Caco-2 (cell line): ENCODE results near the gene TAF1D. TPM values are rescaled to one million over a fixed set of nuclear protein-coding genes. Genes with fewer than 3 reads are reported as not detected.
"Not testable (repeated sequence)": the region's sequence is repeated elsewhere in the genome, so short reads cannot be mapped to it uniquely, and the experiment has no call there.

ENCODE experiments used
- BruUV-seq: library from RNA; stranded (reverse); fragments of 400-500 nt; replicated peaks from 2 replicates; lab custom pipeline; 2021; lab: Mats Ljungman, UMichigan
- CTCF ChIA-PET: fragments of 300-600 bp; sonication (Branson Sonifier 250); formaldehyde crosslinking; loops from one replicate; lab custom pipeline; 2022; ENCODE audit warnings: antibody characterized with exemption; lab: Charles Lee
- POLR2A ChIA-PET: fragments of 300-600 bp; sonication (Branson Sonifier 250); formaldehyde crosslinking; loops from one replicate; lab custom pipeline; 2022; ENCODE audit warnings: antibody characterized with exemption; lab: Charles Lee
- DNase-seq, 2 experiments: peaks; one replicate each; pipeline versions ENCODE4 v3.0.0 to v3.0.0-alpha.2; 2020 to 2022
- H3K27me3 ChIP-seq: replicated peaks from 2 replicates; pipeline ENCODE4 v1.6.0; 2011; ENCODE audit warnings: low read length; ENCODE audit not compliant: control insufficient read depth, insufficient read depth
- H3K36me3 ChIP-seq: 2 replicates; pipeline ENCODE4 v1.5.1; 2011; ENCODE audit warnings: low read length; ENCODE audit not compliant: control insufficient read depth, insufficient read depth
- H3K4me1 ChIP-seq: fragments of 250-450 bp; sonication (Bioruptor Pico); 2 replicates; pipeline ENCODE4 v1.5.1; 2020; ENCODE audit warnings: mild to moderate bottlenecking
- H3K4me3 ChIP-seq: 2 replicates; pipeline ENCODE4 v1.5.1; 2011; ENCODE audit warnings: low read depth, mild to moderate bottlenecking, control low read depth, low read length
- H3K9me3 ChIP-seq: fragments of 250-450 bp; sonication (Bioruptor Pico); 2 replicates; pipeline ENCODE4 v1.5.1; 2020; ENCODE audit warnings: mild to moderate bottlenecking, moderate library complexity
- H3K27ac Mint-ChIP-seq: one replicate; pipeline ENCODE4 v1.8.0; 2022; ENCODE audit warnings: mixed read lengths; ENCODE audit not compliant: unreplicated experiment
- H3K27me3 Mint-ChIP-seq: one replicate; pipeline ENCODE4 v1.8.0; 2022; ENCODE audit warnings: mixed read lengths; ENCODE audit not compliant: insufficient read depth, unreplicated experiment
- H3K36me3 Mint-ChIP-seq: one replicate; pipeline ENCODE4 v1.8.0; 2022; ENCODE audit warnings: mild to moderate bottlenecking, mixed read lengths; ENCODE audit not compliant: insufficient read depth, unreplicated experiment
- H3K4me1 Mint-ChIP-seq: one replicate; pipeline ENCODE4 v1.8.0; 2022; ENCODE audit warnings: low read depth, mixed read lengths; ENCODE audit not compliant: unreplicated experiment
- H3K4me3 Mint-ChIP-seq: one replicate; pipeline ENCODE4 v1.8.0; 2022; ENCODE audit warnings: mild to moderate bottlenecking, moderate library complexity, mixed read lengths; ENCODE audit not compliant: unreplicated experiment
- H3K9me3 Mint-ChIP-seq: one replicate; pipeline ENCODE4 v1.8.0; 2022; ENCODE audit warnings: mixed read lengths; ENCODE audit not compliant: unreplicated experiment
- intact Hi-C: fragments of 100-400 bp; cut with micrococcal nuclease; formaldehyde crosslinking; loops from one replicate; pipeline ENCODE4 v1.10.0; 2022; ENCODE audit not compliant: unreplicated experiment
- total RNA-seq: library from RNA; stranded (reverse); gene quantifications from 2 replicates; pipeline ENCODE4 v1.2.3, GENCODE V29; 2022
- TF ChIP-seq, protein P1 (sequence below), 2 experiments: fragments of 200-600 bp in 1 of 2; IDR thresholded peaks; 1 replicate in 1 of 2; 2 replicates in 1 of 2; pipeline versions ENCODE4 v1.5.1 to v1.8.0; 2011 to 2022; ENCODE audit warnings: antibody characterized with exemption in 1 of 2, control low read depth in 1 of 2, inconsistent platforms in 1 of 2, low read depth in 1 of 2, low read length in 1 of 2, mild to moderate bottlenecking in 1 of 2, moderate library complexity in 1 of 2; ENCODE audit not compliant: insufficient read depth in 1 of 2, severe bottlenecking in 1 of 2, unreplicated experiment in 1 of 2

The TAF1D gene
- total RNA-seq, 1 experiment from 2014 or later, result 354 TPM

DNA sequence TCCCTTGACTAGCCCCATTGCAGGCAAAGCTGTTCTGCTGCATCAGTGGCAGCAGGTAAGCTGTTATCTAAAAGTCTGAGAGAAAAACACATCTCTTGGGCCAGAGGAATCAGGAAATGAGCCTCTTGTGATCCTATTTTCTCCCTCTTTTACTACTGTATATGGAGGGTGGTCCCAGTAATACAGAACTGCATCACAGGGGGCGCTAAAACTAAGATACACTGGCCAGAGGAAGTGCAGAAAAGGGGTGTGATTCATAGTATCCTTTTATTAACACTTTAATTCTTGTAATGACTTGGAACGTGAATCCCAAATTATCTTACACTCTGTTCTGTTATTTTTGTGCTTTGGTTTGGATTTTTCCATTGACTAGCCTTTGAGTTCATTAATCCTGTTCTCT is 34.0 kb upstream of the TAF1D start:
- Mint-ChIP-seq H3K4me3 (no peak overlapping the region), H3K36me3 (peaks cover 37% of the 10 kb centered on the region), H3K9me3 (no peaks in the 10 kb centered on the region), H3K27me3 (no peaks in the 10 kb centered on the region), H3K4me1 (peaks cover 8% of the 10 kb centered on the region), H3K27ac (no peak overlapping the region)
- no TSS peak for BruUV-seq
- DNase-seq, result peak in 1 of 2 experiments; percentile 49
- Histone ChIP-seq H3K4me3 (no peak overlapping the region), H3K4me1 (peaks cover 5% of the 10 kb centered on the region), H3K36me3 (peaks cover 4% of the 10 kb centered on the region; the same call in 1 of the 2 replicates), H3K27me3 (no peaks in the 10 kb centered on the region), H3K9me3 (peaks cover 7% of the 10 kb centered on the region)
- intact Hi-C loops, result no loop called here
- TF ChIP-seq, protein P1, sequence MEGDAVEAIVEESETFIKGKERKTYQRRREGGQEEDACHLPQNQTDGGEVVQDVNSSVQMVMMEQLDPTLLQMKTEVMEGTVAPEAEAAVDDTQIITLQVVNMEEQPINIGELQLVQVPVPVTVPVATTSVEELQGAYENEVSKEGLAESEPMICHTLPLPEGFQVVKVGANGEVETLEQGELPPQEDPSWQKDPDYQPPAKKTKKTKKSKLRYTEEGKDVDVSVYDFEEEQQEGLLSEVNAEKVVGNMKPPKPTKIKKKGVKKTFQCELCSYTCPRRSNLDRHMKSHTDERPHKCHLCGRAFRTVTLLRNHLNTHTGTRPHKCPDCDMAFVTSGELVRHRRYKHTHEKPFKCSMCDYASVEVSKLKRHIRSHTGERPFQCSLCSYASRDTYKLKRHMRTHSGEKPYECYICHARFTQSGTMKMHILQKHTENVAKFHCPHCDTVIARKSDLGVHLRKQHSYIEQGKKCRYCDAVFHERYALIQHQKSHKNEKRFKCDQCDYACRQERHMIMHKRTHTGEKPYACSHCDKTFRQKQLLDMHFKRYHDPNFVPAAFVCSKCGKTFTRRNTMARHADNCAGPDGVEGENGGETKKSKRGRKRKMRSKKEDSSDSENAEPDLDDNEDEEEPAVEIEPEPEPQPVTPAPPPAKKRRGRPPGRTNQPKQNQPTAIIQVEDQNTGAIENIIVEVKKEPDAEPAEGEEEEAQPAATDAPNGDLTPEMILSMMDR (IDR thresholded peaks at IDR 0.05; ENCODE audit: insufficient read depth in 1 of 2, low read depth in 1 of 2, low read length in 1 of 2, severe bottlenecking in 1 of 2, unreplicated experiment in 1 of 2), result peak in 1 of 2 experiments; percentile 34
- ChIA-PET CTCF (no interaction called here), POLR2A (interaction anchor here (0.7 to 1.1 kb wide), 2 partner anchors 9 to 830 kb away, joined by 3 to 4 read pairs; partner anchors contain the start of gene MED17)

DNA sequence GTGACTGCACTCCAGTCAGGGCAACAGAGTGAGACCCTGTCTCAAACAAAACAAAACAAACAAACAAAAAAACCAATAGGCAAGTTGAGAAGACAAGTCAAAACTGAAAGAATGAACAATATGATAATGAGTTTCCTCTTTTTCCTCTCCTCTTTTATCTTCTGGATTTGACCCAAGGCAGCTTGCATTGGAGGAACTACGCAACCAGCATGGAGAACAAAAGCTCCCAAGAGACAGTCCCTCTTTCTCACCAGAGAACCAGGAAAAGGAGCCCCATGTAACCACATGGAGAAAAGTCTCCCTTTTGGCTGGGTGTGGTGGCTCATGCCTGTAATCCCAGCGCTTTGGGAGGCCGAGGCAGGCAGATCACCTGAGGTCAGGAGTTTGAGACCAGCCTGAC is 33.3 kb upstream of the TAF1D start:
- H3K4me3 ChIP-seq, BruUV-seq, H3K9me3 Mint-ChIP-seq, H3K27me3 Mint-ChIP-seq, H3K4me3 Mint-ChIP-seq, H3K27me3 ChIP-seq, H3K9me3 ChIP-seq, intact Hi-C loops, CTCF ChIA-PET, H3K36me3 ChIP-seq, DNase-seq: not testable (repeated sequence)
- Mint-ChIP-seq H3K27ac (peak overlapping the region; percentile 23), H3K4me1 (peaks cover 14% of the 10 kb centered on the region), H3K36me3 (peaks cover 44% of the 10 kb centered on the region)
- H3K4me1 ChIP-seq, result peaks cover 13% of the 10 kb centered on the region
- POLR2A ChIA-PET, result interaction anchor here (0.7 kb wide), 1 partner anchor 10 kb away, joined by 3 read pairs; the partner anchor contains the start of gene MED17

DNA sequence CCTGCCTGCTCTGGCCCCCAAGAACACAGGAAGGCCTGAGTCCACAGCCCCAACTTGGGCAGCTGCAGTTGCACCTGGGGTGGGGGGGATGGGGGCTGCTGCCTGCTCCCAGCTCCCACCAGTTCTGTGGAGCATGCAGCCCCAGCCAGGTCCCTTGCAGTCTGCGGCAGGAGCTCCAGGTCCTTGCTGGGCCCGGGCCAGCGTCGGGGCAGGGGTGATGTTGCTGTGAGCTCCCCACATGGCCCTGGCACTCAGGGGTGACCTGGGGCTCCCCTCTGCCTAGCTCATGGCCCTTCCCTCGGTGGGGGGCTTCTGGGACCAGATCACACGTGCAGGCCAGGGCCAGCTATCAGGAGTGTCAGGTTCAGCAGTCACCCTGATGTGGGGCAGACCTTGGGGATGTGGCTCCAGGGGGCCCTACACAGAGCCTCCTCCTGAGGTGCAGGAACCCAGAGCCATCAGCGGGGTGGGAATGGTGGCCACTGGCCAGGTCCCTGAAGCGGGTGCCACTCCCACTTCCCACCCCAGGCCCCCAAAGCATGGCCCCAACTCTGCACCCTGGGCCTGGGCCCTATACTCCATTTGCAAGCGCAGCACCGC is 32.4 kb upstream of the TAF1D start:
- TF ChIP-seq, protein P1 (IDR thresholded peaks at IDR 0.05; ENCODE audit: insufficient read depth in 1 of 2, low read depth in 1 of 2, low read length in 1 of 2, severe bottlenecking in 1 of 2, unreplicated experiment in 1 of 2), result no peak
- no peak for DNase-seq
- ChIA-PET CTCF (no interaction called here), POLR2A (interaction anchor here (0.7 kb wide), 1 partner anchor 10 kb away, joined by 3 read pairs; the partner anchor contains the start of gene MED17)
- Mint-ChIP-seq H3K9me3 (no peaks in the 10 kb centered on the region), H3K27me3 (no peaks in the 10 kb centered on the region), H3K4me3 (no peak overlapping the region), H3K4me1 (peaks cover 22% of the 10 kb centered on the region), H3K36me3 (peaks cover 53% of the 10 kb centered on the region), H3K27ac (no peak overlapping the region)
- no peak overlapping the region for H3K4me3 ChIP-seq
- peaks cover 18% of the 10 kb centered on the region for H3K4me1 ChIP-seq
- H3K36me3 ChIP-seq, result peaks cover 4% of the 10 kb centered on the region; the same call in 1 of the 2 replicates
- BruUV-seq, result no TSS peak
- no peaks in the 10 kb centered on the region for H3K27me3 ChIP-seq
- intact Hi-C loops, result no loop called here
- peaks cover 7% of the 10 kb centered on the region for H3K9me3 ChIP-seq
